Vagina (tissue), 2 donors: ENCODE data around the gene PEA15. TPM values are rescaled to one million over a fixed set of nuclear protein-coding genes. Genes with fewer than 3 reads are reported as not detected.

ENCODE experiments used
- DNase-seq, 2 donors: peaks; one replicate each; pipeline ENCODE4 v3.0.0-alpha.2; 2017; ENCODE audit errors: extremely low spot score in 2 of 2
- H3K27ac ChIP-seq: fragments of 200-600 bp; sonication (generic); one replicate; pipeline ENCODE4 v1.5.1; 2019
- H3K27me3 ChIP-seq: fragments of 200-600 bp; sonication (generic); one replicate; pipeline ENCODE4 v1.5.1; 2019
- H3K36me3 ChIP-seq, 2 donors: fragments of 200-600 bp; sonication (generic); one replicate each; pipeline ENCODE4 v1.5.1; 2017 to 2019
- H3K4me1 ChIP-seq: fragments of 200-600 bp; sonication (generic); one replicate; pipeline ENCODE4 v1.5.1; 2019
- H3K4me3 ChIP-seq, 2 donors: fragments of 200-600 bp; sonication (generic); 1 replicate in 1 of 2; 2 replicates in 1 of 2; pipeline ENCODE4 v1.5.1; 2016 to 2019
- H3K9me3 ChIP-seq: fragments of 200-600 bp; sonication (generic); one replicate; pipeline ENCODE4 v1.5.1; 2019
- CTCF ChIP-seq, 3 experiments: fragments of 450-650 bp in 2 of 3; fragments of 200-600 bp in 1 of 3; sonication (generic) in 1 of 3; IDR thresholded peaks; one replicate each; pipeline ENCODE4 v1.5.1; 2017 to 2019; ENCODE audit warnings: antibody characterized with exemption in 3 of 3, mild to moderate bottlenecking in 2 of 3, moderate library complexity in 2 of 3
- POLR2A ChIP-seq, 2 donors: fragments of 450-650 bp; IDR thresholded peaks; one replicate each; pipeline ENCODE4 v1.6.1; 2017; ENCODE audit warnings: antibody characterized with exemption in 2 of 2, mild to moderate bottlenecking in 2 of 2, moderate library complexity in 2 of 2
- POLR2AphosphoS5 ChIP-seq, 2 donors: sonication (generic); formaldehyde crosslinking; IDR thresholded peaks; one replicate each; pipeline ENCODE4 v1.9.0; 2017; ENCODE audit warnings: antibody characterized with exemption in 2 of 2, mild to moderate bottlenecking in 2 of 2, low read depth in 1 of 2; ENCODE audit not compliant: insufficient read depth in 1 of 2
- intact Hi-C: fragments of 100-400 bp; cut with DNase I; formaldehyde crosslinking; loops from one replicate; pipeline ENCODE4 v1.15.1; 2023
- total RNA-seq: library from RNA; depleted of rRNA; stranded (reverse); fragments of >200 nt; gene quantifications from one replicate; pipeline ENCODE4 v1.2.3, GENCODE V29; 2016

PEA15 gene
- total RNA-seq, 1 donor from 2014 or later, result 89.1 TPM

- intact Hi-C loops, result no loop called here
- no peaks in the 10 kb centered on the region for H3K9me3 ChIP-seq
- DNase-seq, result peak in 1 of 2 donors; percentile 95
- peak within 1 kb of the TSS; percentile 61 to 67 for H3K4me3 ChIP-seq
- H3K36me3 ChIP-seq, result no peaks in the 10 kb centered on the region
- no peaks in the 10 kb centered on the region for H3K27me3 ChIP-seq
- TF ChIP-seq POLR2A (IDR thresholded peaks at IDR 0.05), result peak in 1 of 2 donors; percentile 92
- TF ChIP-seq CTCF (IDR thresholded peaks at IDR 0.05), result no peak
- TF ChIP-seq POLR2AphosphoS5 (IDR thresholded peaks at IDR 0.05; ENCODE audit: insufficient read depth in 1 of 2, low read depth in 1 of 2), result peak; percentile 97 to 98
- H3K27ac ChIP-seq, result peak within 1 kb of the TSS; percentile 94
- peaks cover 35% of the 10 kb centered on the region for H3K4me1 ChIP-seq
Measured at GRCh38 chr1:160261893-160262794, 57.0 kb downstream of the PEA15 start, which contains the start of gene DCAF8. Gene DCAF8 (minus strand): TSS chr1:160262549. CDS start chr1:160244008, 18,541 bp downstream.

- intact Hi-C loops, result no loop called here
- TF ChIP-seq POLR2AphosphoS5 (IDR thresholded peaks at IDR 0.05; ENCODE audit: insufficient read depth in 1 of 2, low read depth in 1 of 2) (no peak), CTCF (IDR thresholded peaks at IDR 0.05) (no peak), POLR2A (IDR thresholded peaks at IDR 0.05) (no peak)
- no peak for DNase-seq
Measured at GRCh38 chr1:160264795-160265307, 59.7 kb downstream of the PEA15 start.

More at GRCh38 chr1:160264795-160265307, 59.7 kb downstream of the PEA15 start:
- no peaks in the 10 kb centered on the region for H3K9me3 ChIP-seq
- H3K27ac ChIP-seq, result no peak overlapping the region
- no peak overlapping the region for H3K4me3 ChIP-seq
- H3K4me1 ChIP-seq, result peaks cover 20% of the 10 kb centered on the region
- no peaks in the 10 kb centered on the region for H3K27me3 ChIP-seq
- no peaks in the 10 kb centered on the region for H3K36me3 ChIP-seq

Other genes starting within 250 kb of the PEA15 start
- 2.7 TPM for gene PIGM, start 173.4 kb upstream of the PEA15 start, total RNA-seq
- not detected for gene KCNJ10, start 135.2 kb upstream of the PEA15 start, total RNA-seq
- gene KCNJ9, start 123.8 kb upstream of the PEA15 start, total RNA-seq, result not detected
- gene IGSF8, start 106.8 kb upstream of the PEA15 start, total RNA-seq, result 21.6 TPM
- gene ATP1A2, start 89.6 kb upstream of the PEA15 start, total RNA-seq, result 11.0 TPM
- gene ATP1A4, start 53.8 kb upstream of the PEA15 start, total RNA-seq, result not detected
- gene CASQ1, start 14.8 kb upstream of the PEA15 start, total RNA-seq, result not detected
- gene DCAF8, start 57.2 kb downstream of the PEA15 start, total RNA-seq, result 145 TPM
- gene PEX19, start 79.7 kb downstream of the PEA15 start, total RNA-seq, result 47.9 TPM
- gene COPA, start 137.9 kb downstream of the PEA15 start, total RNA-seq, result 106 TPM
- gene NCSTN, start 138.0 kb downstream of the PEA15 start, total RNA-seq, result 50.6 TPM
- gene NHLH1, start 161.7 kb downstream of the PEA15 start, total RNA-seq, result not detected
- gene VANGL2, start 195.2 kb downstream of the PEA15 start, total RNA-seq, result 11.0 TPM